ENCODE data around the gene ZDHHC16.

ZDHHC16 gene

DNA sequence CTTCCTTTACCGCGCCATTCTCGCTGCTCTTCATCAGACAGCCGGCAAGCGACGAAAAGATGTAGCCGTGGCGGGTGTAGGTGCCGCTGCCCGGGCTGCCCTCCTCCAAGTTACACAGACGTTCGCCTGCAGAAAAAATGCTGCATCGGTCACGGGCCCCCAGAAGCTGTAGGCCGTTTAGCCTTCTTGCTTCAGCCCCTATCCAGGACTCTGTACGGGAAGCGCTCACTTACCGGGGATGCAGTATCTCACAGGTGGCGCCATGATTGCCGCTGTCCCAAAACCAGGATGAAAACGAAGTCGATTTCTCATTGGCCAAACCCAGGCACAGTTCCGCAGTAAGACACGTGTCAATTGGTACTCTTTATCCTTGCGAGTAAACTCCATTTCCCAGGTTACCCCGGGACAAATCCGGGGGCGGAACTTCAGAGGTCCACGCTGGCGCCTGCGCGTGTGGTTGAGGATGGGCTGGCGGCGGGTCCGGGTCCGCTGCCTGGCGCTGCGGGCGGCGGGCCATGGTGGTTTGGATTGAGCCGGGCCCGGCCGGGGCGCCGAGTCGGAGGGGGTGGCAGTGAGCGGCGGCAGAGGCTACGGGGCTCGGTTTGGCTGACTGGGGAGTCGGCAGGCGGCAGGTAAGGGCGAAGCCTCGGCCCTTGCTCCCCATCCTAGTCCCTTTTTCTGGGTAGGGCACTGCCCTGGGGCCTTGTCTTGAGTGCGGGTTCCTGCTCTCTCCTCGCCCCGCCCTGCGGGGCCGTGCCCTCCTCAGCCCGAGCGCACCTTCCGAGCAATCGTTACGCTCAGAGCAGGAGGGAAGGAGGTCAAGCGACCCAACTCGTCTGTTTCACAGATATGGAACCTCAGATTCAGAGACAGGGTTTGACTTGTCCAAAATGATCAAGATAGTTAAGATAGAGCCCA, at the start of gene ZDHHC16, which contains the start of gene EXOSC1:
TSS of gene ZDHHC16 (plus strand) at position 454 of the 918 bp plus-strand sequence. CDS start 5,501 bp downstream, outside the sequence.
TSS of gene EXOSC1 (minus strand) at position 285 of the 918 bp plus-strand sequence. CDS start at position 264, 21 bp downstream.
- Histone ChIP-seq H3K36me3 (peaks cover 13% of the 10 kb centered on the region), H3K4me3 (ENCODE audit: low read depth in 1 of 2, low read length in 1 of 2) (peak within 1 kb of the TSS; percentile 75), H3K9me3 (no peaks in the 10 kb centered on the region), H3K27me3 (no peaks in the 10 kb centered on the region), H3K4me1 (ENCODE audit: control insufficient read depth in 1 of 2, insufficient read depth in 1 of 2, low read depth in 1 of 2, low read length in 1 of 2) (peaks cover 22 to 28% of the 10 kb centered on the region in 2 experiments), H3K27ac (peak within 1 kb of the TSS; percentile 78)
- TF ChIP-seq, protein P1, sequence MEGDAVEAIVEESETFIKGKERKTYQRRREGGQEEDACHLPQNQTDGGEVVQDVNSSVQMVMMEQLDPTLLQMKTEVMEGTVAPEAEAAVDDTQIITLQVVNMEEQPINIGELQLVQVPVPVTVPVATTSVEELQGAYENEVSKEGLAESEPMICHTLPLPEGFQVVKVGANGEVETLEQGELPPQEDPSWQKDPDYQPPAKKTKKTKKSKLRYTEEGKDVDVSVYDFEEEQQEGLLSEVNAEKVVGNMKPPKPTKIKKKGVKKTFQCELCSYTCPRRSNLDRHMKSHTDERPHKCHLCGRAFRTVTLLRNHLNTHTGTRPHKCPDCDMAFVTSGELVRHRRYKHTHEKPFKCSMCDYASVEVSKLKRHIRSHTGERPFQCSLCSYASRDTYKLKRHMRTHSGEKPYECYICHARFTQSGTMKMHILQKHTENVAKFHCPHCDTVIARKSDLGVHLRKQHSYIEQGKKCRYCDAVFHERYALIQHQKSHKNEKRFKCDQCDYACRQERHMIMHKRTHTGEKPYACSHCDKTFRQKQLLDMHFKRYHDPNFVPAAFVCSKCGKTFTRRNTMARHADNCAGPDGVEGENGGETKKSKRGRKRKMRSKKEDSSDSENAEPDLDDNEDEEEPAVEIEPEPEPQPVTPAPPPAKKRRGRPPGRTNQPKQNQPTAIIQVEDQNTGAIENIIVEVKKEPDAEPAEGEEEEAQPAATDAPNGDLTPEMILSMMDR (IDR thresholded peaks at IDR 0.05): peak; percentile 46

DNA sequence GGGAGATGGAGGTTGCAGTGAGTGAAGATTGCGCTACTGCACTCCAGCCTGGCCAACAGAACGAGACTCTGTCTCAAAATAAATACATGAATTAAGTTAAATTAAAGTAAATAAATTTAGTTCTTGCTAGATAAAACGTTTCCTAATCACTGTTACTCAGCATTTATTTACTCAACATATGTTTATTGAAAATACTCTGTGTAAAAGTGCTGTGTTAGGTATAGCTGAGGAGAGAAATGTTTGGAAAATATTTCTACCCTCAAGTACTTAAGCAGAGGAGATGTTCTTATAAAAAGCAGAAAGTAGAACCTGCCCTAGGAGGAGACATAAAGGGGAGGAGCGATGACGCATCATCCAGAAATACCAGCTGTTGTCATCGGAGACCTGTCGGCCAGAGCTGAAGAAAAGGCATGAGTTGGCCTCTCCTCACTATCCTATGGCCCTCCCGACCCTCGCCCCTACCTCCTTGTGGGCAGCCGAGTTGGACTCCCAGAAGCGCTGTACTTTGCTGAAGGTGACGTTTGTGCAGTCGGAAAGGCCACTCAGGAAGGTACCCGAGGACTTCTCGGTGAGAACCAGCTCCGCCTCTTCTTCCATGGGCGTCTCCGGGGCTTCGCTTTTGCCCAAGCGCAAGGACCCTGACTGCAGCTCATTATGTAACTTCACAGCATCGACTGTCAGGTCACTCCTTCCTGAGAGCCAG, 46.0 kb upstream of the ZDHHC16 start:
- peaks cover 5% of the 10 kb centered on the region for H3K36me3 ChIP-seq
- H3K9me3 ChIP-seq: no peaks in the 10 kb centered on the region
- peak overlapping the region; percentile 97 for H3K27ac ChIP-seq
- H3K4me3 ChIP-seq (ENCODE audit: low read depth in 1 of 2, low read length in 1 of 2): peak overlapping the region; percentile 84 to 88
- H3K27me3 ChIP-seq: no peaks in the 10 kb centered on the region
- TF ChIP-seq, protein P1 (IDR thresholded peaks at IDR 0.05): no peak
- peaks cover 59% of the 10 kb centered on the region in 2 experiments for H3K4me1 ChIP-seq (ENCODE audit: control insufficient read depth in 1 of 2, insufficient read depth in 1 of 2, low read depth in 1 of 2, low read length in 1 of 2)

DNA sequence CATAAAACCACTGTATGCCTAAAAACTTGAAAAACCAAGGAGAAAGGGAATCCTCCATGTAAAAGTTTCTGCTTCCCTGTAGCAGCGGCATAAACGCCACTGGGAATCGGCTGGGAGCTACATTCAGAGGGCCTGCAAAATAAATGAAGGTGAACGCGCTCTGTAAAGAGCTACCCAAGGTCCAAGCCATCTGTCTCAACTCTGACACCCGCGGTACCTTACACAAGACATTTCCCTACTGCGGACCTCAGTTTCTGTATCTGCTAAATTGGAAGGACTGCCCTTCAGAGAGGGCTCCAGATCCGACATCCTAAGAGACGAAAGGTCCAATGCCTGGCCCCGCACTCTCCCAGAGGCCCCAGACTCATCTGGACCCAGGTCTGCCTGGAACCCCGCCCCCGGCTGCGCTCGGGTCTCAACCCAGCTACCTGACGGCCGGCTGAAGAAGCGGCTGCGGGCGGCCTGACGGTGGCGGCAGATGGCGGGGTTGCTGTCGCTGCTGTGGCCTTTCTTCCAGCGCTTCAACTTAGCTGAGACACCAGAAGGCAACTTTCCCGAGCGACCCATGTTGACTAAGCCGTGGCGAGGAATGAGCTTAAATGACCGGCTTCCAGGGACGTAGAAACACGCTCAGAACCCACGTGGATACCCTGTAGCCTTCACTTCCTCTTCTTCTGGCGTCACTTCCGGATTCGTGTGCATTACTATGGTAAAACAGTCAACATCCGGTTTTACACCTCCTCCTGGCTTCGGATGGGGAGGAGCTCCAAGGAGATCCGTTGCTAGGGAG, 45.1 kb upstream of the ZDHHC16 start, which contains the start of gene RRP12:
TSS of gene RRP12 (minus strand) at position 676 of the 790 bp plus-strand sequence. CDS start at position 567, 109 bp downstream.
- Histone ChIP-seq H3K4me3 (ENCODE audit: low read depth in 1 of 2, low read length in 1 of 2) (peak within 1 kb of the TSS; percentile 84 to 88), H3K9me3 (no peaks in the 10 kb centered on the region)

DNA sequence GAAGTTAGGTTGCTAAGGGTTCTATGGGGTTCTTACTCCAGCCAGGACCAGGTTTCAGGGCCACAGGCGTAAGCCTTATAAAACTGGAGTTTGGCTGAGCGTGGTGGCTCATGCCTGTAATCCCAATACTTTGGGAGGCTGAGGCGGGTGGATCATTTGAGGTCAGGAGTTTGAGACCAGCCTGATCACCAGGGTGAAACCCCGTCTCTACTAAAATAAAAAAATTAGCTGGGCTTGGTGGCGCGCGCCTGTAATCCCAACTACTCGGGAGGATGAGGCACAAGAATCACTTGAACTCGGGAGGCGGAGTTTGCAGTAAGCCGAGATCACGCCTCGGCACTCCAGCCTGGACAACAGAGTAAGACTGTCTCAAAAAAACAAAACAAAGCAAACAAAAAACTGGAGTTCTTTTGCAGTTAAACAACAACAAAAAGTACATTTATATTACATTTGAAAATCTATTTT, 44.5 kb upstream of the ZDHHC16 start:
- Histone ChIP-seq H3K27me3 (no peaks in the 10 kb centered on the region), H3K36me3 (no peaks in the 10 kb centered on the region), H3K4me3 (ENCODE audit: low read depth in 1 of 2, low read length in 1 of 2) (peak overlapping the region; percentile 84 to 88), H3K4me1 (ENCODE audit: control insufficient read depth in 1 of 2, insufficient read depth in 1 of 2, low read depth in 1 of 2, low read length in 1 of 2) (peaks cover 74% of the 10 kb centered on the region in 2 experiments), H3K27ac (peak overlapping the region; percentile 97), H3K9me3 (no peaks in the 10 kb centered on the region)
- TF ChIP-seq, protein P1 (IDR thresholded peaks at IDR 0.05): no peak

More for the DNA sequence above, 45.1 kb upstream of the ZDHHC16 start, which contains the start of gene RRP12:
- peaks cover 5% of the 10 kb centered on the region for H3K36me3 ChIP-seq
- TF ChIP-seq, protein P1 (IDR thresholded peaks at IDR 0.05): peak; percentile 49
- H3K4me1 ChIP-seq (ENCODE audit: control insufficient read depth in 1 of 2, insufficient read depth in 1 of 2, low read depth in 1 of 2, low read length in 1 of 2): peaks cover 67 to 68% of the 10 kb centered on the region in 2 experiments
- H3K27me3 ChIP-seq: no peaks in the 10 kb centered on the region
- H3K27ac ChIP-seq: peak within 1 kb of the TSS; percentile 97

DNA sequence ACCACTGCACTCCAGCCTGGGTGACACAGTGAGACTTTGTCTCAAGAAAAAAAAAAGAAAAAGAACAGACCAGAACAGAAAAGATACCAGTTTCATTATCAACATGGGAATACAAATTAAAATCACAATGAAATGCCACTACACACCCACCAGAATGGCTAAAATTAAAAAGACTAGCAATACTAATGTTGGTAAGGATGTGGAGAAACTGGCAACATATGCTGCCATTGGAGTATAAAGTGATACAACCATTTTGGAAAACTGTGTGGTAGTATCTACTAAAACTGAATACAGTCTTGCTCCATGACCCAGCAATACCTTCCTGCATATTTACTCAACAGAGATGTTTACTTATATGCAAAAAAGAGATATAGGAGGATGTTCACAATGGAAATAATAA, 41.9 kb upstream of the ZDHHC16 start:
- Histone ChIP-seq H3K27ac (peak overlapping the region; percentile 97), H3K4me3 (ENCODE audit: low read depth in 1 of 2, low read length in 1 of 2) (no peak overlapping the region), H3K36me3 (no peaks in the 10 kb centered on the region), H3K4me1 (ENCODE audit: control insufficient read depth in 1 of 2, insufficient read depth in 1 of 2, low read depth in 1 of 2, low read length in 1 of 2) (peaks cover 97 to 98% of the 10 kb centered on the region in 2 experiments), H3K27me3 (no peaks in the 10 kb centered on the region), H3K9me3 (no peaks in the 10 kb centered on the region)
- TF ChIP-seq, protein P1 (IDR thresholded peaks at IDR 0.05): no peak
